ENCODE data around the gene ADCY5.

ADCY5 gene

DNA sequence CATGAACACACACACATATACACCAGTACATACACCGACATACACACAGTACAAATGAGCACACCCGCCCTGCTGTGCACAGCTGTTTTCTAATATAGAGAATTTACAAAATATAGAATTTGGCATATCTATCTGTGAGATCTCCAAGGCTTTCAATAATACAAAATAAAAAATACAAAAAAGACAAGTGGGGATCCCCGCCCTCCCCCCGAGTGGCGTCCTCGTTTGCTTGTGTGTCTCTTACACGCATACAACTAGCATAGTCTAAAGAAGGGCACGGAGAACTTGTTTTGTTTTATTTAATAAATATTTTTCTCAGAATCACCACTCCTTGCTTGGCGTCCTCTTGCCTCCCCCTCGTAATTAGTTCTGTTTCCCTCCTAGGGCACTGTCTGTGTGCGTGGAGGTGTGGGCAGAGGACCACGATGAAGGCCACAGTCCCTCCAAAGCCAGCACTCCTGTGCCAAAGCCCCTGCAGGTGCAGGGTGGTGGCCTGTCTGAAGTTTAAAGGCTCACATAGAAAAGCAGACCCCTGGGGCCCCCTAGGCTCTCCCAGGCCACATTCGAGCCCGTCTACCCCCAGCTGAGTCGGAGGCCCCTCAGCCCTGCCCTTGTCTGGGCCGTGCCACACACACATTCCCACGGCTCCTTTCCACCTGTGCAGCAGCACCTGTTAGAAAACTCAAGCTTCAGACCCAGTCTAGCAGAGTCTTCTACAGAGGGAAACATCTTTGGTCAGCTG, 165.1 kb downstream of the ADCY5 start:
- H3K4me3 ChIP-seq, result no peak overlapping the region
- H3K27ac ChIP-seq, result no peak overlapping the region

DNA sequence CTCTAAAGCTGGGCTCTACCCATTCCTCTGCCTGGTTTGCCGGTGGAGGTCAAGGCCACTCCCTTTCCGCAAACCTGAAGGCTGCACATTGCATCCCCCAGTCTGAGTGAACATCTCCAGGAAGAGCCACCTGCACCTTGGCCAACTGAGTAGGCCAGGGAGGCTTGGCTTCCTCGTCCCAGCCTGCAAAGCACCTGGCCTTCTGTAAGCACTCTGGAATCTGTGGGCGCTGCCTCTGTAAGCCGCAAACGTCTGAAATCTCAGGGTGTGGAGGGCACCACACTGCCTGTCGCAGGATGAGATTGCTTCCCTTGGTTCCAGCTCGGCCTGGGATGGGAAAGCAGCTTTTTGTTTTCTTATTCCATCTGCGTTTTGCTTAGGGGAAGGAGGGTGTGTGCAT, 165.8 kb downstream of the ADCY5 start:
- Histone ChIP-seq H3K27ac (no peak overlapping the region), H3K4me3 (no peak overlapping the region)

DNA sequence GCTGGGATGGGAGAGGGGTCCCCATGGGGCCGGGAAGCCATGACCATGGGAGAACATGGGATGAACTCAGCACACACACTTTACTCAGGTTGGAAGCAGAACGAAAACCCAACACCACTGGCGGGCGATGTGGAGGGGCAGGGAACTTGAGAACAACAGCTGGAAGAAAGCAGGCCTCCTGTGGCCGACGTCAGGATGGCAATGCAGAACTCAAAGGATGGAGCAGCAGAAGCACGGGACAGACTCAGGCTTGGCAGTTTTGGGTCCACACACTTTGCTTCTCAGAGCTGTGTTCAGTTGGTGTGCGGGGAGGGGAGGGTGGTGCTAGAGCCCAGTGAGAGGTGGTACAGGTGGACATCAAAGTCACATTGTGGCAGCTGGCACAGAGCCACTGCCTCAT, 166.4 kb downstream of the ADCY5 start:
- H3K4me3 ChIP-seq, result no peak overlapping the region
- no peak overlapping the region for H3K27ac ChIP-seq

DNA sequence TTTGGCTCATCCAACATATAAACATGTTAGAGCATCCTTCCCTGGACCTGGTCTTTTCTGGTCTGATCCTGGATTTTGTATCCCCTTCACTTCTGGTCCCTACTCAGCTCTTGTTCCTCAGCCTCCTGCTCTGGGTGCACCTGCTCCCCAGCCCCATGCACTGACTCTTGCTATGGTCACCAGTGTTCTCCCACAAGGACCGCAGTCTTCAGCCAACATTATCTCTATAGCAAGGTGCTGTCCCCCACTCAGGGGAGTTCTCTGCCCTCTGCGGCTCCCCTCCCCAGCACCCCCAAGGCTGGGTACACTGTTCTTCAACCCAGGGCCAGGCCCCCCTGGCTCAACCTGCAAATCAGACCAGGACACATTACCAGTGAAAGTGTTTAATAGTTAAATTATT, 167.0 kb downstream of the ADCY5 start:
- Histone ChIP-seq H3K27ac (no peak overlapping the region), H3K4me3 (no peak overlapping the region)

DNA sequence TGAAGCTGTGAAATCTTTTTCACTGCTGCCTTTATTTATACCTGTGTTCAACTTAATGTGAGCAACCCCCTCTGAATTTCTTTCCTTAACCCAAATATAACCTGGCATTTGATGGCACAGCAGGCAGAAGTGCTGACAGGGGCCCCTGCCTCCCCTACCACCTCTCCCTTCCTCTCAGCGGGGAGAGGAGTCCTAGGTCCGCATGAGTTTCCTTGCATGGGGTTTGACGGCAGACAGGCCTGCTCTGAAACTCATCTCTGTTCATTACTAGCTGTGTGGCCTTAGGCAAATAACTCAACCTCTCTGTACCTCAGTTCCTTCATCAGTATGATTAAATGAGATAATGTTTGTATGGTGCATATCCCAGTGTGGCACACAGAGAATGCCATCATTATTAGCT, 167.5 kb downstream of the ADCY5 start:
- H3K4me3 ChIP-seq, result no peak overlapping the region

DNA sequence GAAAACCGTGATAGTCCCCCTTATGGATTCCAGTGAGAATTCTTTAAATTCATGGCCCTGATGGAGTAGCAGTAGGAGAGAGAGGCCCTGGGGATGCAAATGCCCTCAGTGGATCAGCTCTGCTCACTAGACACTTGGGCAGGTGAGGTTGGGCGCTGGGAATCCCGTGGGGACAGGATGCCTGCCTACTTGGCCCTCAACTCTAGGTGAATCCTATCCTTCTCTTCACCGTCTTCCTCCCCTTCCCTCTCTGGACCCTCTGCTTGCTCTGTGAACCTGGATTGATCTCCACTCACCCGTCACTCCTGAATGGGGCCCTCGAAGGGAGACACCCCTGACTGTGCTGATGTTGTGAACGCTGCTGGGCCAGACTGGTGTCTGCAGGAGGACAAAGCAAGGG, 169.8 kb downstream of the ADCY5 start:
- Histone ChIP-seq H3K4me3 (no peak overlapping the region), H3K27ac (no peak overlapping the region)

More for the DNA sequence above, 167.5 kb downstream of the ADCY5 start:
- no peak overlapping the region for H3K27ac ChIP-seq

DNA sequence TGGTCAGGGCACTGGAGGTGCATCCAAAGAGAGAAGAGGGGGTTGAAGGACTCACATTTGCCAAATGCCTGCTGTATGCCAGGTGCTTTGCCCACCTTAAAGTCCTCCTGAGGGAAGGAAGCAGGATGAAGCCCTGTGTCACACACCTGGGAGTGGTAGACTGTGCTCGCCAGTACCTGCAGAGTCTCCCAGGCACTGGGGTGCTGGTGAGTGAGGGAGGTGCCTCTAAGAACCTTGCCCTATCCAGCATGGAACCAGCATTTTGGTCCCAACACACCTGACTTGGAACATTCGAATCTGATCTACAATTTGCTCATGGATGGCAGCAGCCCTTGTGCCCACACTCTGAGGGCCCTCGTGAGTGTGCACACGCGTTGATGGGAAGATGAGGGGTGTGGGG, 170.4 kb downstream of the ADCY5 start:
- Histone ChIP-seq H3K27ac (no peak overlapping the region), H3K4me3 (no peak overlapping the region)

DNA sequence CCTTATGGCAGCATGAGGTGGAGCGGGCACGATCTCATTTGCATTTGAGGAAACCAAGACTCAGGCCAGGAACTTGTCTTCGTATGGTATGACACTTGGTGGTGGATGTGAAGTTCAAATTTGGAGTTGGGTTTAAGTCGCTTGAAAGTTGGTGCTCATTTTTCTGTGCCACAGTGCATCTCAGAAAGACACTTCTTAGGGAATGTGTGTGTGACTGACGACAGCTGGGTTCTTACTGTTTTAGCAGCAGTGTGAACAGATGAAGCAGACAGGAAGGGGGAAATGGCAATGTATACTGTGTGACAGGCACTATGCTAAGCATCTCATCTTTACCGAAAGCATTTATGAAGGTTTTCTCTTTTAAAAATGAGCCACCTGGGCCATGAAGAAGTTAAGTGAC, 171.8 kb downstream of the ADCY5 start:
- no peak overlapping the region for H3K27ac ChIP-seq
- no peak overlapping the region for H3K4me3 ChIP-seq

DNA sequence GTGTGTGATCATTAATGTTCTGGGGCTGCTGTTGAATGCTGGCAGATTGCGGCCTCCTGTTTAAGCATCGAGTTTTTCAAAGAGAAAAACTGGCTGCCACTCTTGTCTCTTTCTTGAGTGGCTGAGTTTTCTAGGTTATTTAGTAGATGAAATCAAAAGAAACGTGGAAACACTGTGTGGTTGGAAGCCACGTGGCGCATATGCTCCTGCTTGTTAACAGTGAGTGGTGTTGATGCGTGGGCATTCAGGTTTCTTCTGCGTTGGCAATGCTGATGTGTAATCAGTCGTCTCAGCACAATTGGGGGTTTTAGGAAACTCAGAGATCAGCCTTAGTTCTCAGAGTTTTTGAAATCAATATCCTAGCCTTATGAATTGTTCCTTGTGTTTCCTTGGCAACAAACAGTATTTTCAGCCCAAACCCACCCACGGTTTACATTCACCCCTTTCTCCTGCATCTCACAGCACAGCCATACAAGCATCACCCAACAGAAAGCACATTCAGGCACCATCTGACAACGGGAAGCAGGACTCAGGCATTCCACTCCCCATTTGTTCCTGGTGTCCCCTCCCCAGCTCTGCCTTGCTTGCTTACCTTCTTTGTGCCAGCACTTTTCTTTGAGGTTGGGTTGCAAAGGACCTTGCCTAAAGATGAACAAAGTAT, 172.4 kb downstream of the ADCY5 start:
- no peak overlapping the region for H3K27ac ChIP-seq
- H3K4me3 ChIP-seq, result no peak overlapping the region

DNA sequence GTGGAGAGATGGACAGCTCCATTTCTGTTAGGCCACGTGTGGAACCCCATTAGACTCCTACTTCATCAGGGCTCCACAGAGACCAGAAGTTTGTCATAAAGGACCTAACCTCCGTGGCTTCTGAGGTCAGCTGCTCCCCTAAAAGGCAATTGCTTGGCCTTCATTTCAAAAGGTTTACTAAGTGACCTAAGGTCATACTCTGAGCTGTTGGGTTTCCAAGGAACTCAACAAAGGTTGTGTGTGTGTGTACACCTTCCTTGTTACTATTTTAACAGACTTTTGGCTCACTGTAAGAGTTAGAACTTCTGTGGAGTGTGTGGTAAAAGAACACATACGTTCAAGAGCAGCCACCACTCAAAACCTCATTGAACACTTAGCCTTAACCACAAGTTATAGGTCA, 173.2 kb downstream of the ADCY5 start:
- Histone ChIP-seq H3K4me3 (no peak overlapping the region), H3K27ac (no peak overlapping the region)

DNA sequence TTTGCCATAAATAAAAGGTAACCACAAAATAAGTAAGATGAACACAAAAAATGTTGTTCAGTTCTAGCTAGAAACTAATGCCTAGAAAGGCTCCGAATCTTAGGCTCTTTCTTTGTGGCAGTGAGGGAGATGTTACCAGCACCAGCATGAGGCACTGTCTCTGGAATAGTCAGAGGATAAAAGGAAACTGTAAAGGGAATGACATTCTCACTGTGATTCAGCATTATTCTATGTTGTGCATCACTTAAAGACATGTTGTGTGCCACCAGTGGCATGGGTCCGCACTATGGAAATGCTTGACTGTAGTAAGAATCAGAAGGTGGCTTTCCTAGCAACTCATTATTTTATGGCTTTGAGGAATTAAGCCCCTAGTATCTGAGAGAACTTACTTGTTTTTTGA, 176.3 kb downstream of the ADCY5 start:
- no peak overlapping the region for H3K4me3 ChIP-seq
- H3K27ac ChIP-seq, result peak overlapping the region in 3 of 21 experiments; percentile 18 to 37 (median 37)

DNA sequence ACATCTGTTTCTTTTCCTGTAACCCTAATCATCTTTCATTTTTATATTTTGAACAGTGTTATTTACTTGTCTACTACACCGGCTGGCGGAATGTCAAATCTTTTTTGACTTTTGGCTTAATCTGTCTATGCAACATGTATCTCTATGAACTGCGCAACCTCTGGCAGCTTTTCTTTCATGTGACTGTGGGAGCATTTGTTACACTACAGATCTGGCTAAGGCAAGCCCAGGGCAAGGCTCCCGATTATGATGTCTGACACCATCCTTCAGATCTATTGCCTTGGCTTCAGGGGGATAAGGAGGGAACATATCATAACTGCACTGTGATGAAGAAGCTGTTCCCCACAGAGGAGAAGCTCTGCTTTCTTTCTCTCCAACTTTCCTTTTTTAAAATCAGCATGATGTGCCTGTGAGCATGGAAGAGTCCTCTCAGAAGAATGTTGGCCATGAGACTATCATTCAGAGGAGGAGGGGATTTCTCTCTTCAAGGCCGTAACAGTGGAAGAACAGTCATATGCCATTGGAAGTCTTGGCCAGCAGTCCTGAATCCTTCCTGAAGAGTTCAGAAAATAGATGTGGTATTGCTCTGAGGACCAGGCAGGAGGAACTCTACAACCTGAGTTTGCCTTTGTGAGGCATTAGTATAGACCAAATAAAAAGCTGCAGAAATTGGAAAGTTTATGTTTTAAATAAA, 177.3 kb downstream of the ADCY5 start:
- no peak overlapping the region for H3K27ac ChIP-seq

DNA sequence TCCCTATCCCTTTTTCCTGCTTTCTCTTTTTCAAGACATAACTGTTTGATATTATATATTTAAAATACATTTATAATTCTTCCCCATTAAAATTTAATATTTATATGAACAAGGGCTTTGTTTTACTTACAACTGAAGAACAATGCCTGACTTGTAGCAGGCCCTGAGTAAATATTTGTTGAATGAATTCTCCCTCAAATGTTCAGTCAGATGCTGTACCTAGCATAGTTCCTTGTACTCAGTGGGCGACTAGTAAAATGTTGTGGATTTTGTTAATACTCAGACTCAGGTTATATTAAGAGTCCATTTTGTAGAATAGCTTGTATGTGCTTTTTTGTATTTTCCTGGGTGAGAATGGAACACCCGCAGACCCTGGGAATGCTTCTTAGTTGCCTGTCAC, 178.1 kb downstream of the ADCY5 start:
- no peak overlapping the region for H3K27ac ChIP-seq
- H3K4me3 ChIP-seq, result no peak overlapping the region

More for the DNA sequence above, 177.3 kb downstream of the ADCY5 start:
- H3K4me3 ChIP-seq, result no peak overlapping the region

DNA sequence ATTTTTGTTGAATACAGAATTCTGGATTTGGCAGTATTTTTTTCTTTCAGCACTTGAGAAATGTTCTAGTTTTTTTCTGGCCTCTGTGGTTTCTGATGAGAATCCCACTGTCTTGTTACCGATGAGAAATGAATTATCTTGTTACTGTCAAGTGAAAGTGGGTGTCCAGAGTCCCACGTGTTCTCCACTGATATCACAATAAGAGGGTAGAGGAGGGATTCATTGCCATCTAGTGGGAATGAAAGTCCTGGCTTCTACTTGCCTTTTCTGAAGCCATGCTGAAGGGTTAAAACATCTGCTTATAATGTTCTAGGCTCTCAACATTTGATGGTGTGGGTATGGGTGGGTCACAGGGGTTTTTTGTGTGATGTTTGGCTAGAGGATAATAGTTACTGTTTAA, 181.1 kb downstream of the ADCY5 start:
- Histone ChIP-seq H3K27ac (no peak overlapping the region), H3K4me3 (no peak overlapping the region)

DNA sequence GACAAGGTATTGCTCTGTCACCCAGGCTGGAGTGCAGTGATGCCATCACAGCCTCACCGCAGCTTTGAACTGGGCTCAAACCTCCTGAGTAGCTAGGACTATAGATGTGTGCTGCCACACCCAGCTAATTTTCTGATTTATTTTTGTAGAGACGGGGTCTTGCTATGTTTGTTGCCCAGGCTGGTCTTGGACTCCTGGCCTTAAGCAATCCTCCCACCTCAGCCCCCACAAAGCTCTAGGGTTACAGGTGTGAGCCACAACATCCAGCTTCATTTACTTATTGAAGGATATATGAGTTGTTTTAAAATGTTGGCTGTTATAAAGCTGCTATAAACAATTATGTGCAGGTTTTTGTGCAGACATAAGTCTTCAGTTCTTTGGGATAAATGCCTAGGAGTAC, 184.9 kb downstream of the ADCY5 start:
- H3K4me3 ChIP-seq, result no peak overlapping the region
- no peak overlapping the region for H3K27ac ChIP-seq

DNA sequence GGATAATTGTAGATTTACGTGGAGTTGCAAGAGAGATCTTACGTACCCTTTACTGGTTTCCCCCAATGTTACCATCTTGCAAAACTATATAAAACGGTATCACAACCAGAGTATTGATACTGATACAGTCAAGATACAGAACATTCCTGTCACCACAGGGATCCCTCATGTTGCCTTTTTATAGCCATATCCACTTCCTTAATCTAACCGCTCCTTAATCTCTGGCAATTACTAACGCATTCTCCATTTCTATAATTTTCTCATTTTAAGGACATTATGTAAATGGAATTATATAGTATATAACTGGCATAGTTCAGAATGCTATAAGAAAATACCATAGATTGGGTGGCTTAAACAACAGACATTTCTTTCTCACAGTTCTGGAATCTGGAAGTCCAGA, 186.0 kb downstream of the ADCY5 start:
- Histone ChIP-seq H3K4me3 (no peak overlapping the region), H3K27ac (no peak overlapping the region)

DNA sequence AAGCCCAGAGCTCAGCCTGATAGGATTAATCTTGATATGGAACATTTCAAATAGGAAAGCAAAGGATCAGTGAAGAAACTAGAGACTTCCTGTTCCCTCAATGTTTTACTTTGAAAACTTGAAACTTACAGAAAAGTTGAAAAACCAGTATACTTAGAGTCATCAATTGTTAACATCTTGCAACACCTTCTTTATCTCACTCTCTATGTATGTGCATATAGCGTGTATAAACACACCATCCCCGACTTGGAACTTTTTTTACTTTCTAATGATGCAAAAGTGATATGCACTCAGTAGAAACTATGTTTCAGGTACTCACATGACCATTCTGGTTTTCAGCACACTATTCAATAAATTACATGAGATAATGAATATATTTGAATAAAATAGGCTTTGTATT, 186.7 kb downstream of the ADCY5 start:
- H3K27ac ChIP-seq, result no peak overlapping the region
- no peak overlapping the region for H3K4me3 ChIP-seq

DNA sequence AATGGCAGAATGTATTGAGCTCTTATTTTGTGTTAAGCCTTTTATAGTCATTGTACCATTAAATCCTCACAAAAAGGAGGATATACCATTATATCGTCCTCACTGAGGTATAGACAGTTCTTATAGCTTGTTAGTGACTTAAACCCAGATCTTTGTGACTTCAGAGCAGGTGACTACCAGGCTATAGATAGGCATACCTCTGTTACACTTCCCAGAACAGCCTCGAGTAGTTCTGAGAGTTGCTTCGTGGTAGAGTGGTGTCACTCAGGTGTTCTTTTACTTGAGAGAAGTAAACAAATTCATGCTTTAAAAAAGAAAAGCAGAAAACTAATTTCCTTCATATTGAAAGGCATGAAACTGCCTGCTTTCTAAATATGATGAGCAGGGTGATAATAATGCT, 187.2 kb downstream of the ADCY5 start:
- Histone ChIP-seq H3K4me3 (no peak overlapping the region), H3K27ac (no peak overlapping the region)

DNA sequence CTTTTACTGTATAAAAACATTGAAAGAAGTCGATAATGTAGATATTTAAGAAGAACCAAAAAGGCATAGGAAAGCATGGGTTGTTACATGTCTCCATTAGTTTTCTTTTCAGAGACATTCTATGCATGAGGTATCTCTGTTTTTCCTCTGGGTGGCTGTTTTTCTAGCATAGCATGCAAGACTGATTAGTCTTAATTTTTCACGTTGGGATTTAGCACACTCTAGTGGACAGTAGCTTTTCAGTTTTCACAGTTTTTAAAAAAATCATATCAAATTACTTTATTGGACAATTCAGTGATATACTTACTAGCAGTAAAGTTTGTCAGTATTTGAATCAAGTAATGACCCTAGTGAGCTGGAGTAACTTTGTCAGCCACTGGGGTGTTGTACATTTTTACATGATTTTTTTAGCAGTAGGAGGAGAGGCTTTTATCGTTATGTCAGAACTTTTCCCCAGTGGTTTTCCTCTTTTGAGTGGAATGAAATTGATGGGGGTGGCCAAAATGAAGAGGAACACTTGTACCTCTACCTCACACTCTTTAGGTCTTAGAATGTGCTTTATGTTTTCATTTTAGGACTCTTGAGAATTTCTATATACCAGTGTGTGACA, 190.0 kb downstream of the ADCY5 start:
- Histone ChIP-seq H3K27ac (no peak overlapping the region), H3K4me3 (no peak overlapping the region)

DNA sequence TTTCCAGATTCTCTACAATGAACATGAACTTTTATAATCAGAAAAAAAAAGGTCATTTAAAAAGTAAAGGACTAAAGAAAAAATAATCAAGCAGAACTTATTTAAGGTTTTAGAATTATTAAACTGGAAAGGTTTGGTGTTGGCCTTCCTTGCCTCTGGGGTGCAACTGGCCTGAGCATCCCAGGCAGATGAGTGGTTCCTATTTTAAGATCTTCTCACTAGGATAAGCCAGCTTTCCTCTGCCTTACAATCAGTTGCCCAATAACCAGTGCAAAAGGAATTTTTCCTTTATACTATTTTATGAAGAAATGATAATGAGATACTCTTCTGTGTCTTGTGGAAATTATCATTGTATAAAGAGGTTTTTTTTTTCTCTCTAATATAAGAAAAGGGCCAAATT, 190.5 kb downstream of the ADCY5 start:
- no peak overlapping the region for H3K4me3 ChIP-seq

DNA sequence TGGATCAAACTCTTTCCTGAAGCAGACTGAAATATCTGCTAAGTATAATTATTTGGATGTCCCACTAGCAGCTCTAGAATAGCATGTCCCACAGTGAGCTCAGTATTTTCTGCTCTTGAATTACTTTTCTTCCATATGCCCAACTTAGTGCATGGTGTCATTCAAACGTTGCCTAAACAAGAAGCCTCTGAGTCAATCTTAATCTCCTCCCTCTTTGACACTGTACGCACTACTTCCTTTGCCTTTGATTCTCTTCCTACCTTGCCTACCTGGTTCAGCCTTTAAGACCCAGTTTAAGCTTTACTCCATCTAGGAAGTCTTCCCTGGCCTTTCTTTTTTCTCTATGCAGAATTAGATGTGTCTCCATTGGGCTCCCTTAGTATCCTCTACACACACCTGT, 192.6 kb downstream of the ADCY5 start:
- no peak overlapping the region for H3K27ac ChIP-seq
- H3K4me3 ChIP-seq, result no peak overlapping the region

More for the DNA sequence above, 190.5 kb downstream of the ADCY5 start:
- no peak overlapping the region for H3K27ac ChIP-seq

Data from skin epidermis (tissue), 12 donors.